Activated CD8-positive, alpha-beta T cell treated with anti-CD3 and anti-CD28 coated beads, Interleukin-2, amount 10 ng/mL, durations not matched to agents 7 days and 5 days (primary cell): ENCODE data around the gene KCNG2. TPM values are rescaled to one million over a fixed set of nuclear protein-coding genes. Genes with fewer than 3 reads are reported as not detected.

ENCODE experiments used
- ATAC-seq: fragments of 150-1000 bp; cut with Tn5 transposase; one replicate; pipeline ENCODE4 v1.10.0; 2021; ENCODE audit warnings: moderate library complexity
- CTCF ChIA-PET: fragments of 350-600 bp; sonication (Branson Sonifier 250); formaldehyde crosslinking; loops from one replicate; lab custom pipeline; 2021; ENCODE audit warnings: antibody characterized with exemption; lab: Charles Lee
- POLR2A ChIA-PET: fragments of 350-600 bp; sonication (Branson Sonifier 250); formaldehyde crosslinking; loops from one replicate; lab custom pipeline; 2021; ENCODE audit warnings: antibody characterized with exemption; lab: Charles Lee
- DNase-seq: peaks from one replicate; pipeline ENCODE4 v3.0.0-alpha.2; 2020
- H3K27ac Mint-ChIP-seq: one replicate; pipeline ENCODE4 v1.8.0; 2021; ENCODE audit warnings: mild to moderate bottlenecking, mixed read lengths
- H3K27me3 Mint-ChIP-seq: one replicate; pipeline ENCODE4 v1.8.0; 2021; ENCODE audit warnings: low read depth, mixed read lengths
- H3K36me3 Mint-ChIP-seq: one replicate; pipeline ENCODE4 v1.8.0; 2021; ENCODE audit warnings: low read depth, mixed read lengths
- H3K4me1 Mint-ChIP-seq: one replicate; pipeline ENCODE4 v1.8.0; 2021; ENCODE audit warnings: low read depth, mixed read lengths
- H3K4me3 Mint-ChIP-seq: one replicate; pipeline ENCODE4 v1.8.0; 2021; ENCODE audit warnings: mild to moderate bottlenecking, mixed read lengths
- H3K9me3 Mint-ChIP-seq: one replicate; pipeline ENCODE4 v1.8.0; 2022; ENCODE audit warnings: mixed read lengths; ENCODE audit not compliant: insufficient read depth
- total RNA-seq, 2 experiments: library from RNA; stranded (reverse); gene quantifications; one replicate each; pipeline ENCODE4 v1.2.3, GENCODE V29; 2021

The KCNG2 gene
- total RNA-seq, 2 experiments from 2014 or later = not detected

DNA sequence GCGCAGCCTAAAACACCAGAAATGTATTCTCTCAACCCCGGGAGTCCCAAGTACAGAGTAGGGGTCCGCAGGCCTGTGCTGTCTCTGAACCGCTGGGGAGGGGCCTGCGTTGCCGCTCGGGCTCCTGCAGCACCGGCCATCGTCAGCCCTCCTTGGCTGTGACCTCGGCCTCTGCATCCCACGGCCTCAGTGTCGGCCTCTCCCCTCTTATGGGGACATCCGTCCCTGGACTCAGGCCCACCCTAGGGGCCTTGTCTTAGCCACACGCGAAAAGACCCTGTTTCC is 50.5 kb downstream of the KCNG2 start:
- Mint-ChIP-seq H3K36me3 (no peaks in the 10 kb centered on the region), H3K9me3 (no peaks in the 10 kb centered on the region), H3K4me3 (no peak overlapping the region), H3K4me1 (no peaks in the 10 kb centered on the region), H3K27me3 (peaks cover 6% of the 10 kb centered on the region), H3K27ac (no peak overlapping the region)
- no peak for ATAC-seq
- ChIA-PET POLR2A (no interaction called here), CTCF (no interaction called here)
- no peak for DNase-seq

DNA sequence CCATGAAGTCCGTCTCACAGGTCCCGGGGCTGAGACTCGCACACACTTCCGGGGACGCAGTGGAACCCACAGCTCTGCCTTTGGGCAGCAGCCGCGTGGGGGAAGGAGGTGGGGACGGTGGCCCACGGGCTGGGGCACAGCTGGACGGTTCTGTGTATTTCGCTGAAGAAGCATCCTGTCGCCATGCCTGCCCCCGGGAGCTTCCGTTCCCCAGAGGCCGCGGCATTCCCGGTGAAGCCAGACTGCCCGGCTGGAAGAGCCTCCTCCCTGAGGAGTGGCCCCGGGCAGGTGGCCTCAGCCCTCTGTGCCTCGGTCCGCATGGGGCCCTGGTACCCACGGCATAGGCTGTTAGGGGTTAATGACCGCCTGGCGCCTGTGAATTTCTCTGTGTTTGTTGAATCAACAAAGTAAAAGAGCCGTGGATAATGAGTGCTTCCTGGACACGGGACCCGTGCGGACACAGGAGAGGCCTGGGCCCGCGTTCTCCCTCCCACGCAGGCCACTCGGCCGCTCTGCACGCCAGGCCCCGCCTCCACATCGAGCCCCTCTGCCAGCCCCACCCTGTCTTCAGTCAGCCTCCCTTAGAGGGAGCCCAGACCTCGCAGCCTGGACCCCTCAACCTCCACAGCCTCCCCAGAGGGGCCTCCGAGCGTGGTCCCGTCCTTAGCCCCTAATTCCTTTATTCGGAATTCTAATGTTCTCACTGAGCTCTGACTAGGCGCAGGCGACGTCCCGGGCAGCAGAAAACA is 51.0 kb downstream of the KCNG2 start:
- ATAC-seq = no peak
- Mint-ChIP-seq H3K4me1 (no peaks in the 10 kb centered on the region), H3K27ac (no peak overlapping the region), H3K9me3 (no peaks in the 10 kb centered on the region), H3K27me3 (peaks cover 6% of the 10 kb centered on the region), H3K4me3 (no peak overlapping the region), H3K36me3 (no peaks in the 10 kb centered on the region)
- ChIA-PET CTCF (no interaction called here), POLR2A (no interaction called here)
- no peak for DNase-seq

DNA sequence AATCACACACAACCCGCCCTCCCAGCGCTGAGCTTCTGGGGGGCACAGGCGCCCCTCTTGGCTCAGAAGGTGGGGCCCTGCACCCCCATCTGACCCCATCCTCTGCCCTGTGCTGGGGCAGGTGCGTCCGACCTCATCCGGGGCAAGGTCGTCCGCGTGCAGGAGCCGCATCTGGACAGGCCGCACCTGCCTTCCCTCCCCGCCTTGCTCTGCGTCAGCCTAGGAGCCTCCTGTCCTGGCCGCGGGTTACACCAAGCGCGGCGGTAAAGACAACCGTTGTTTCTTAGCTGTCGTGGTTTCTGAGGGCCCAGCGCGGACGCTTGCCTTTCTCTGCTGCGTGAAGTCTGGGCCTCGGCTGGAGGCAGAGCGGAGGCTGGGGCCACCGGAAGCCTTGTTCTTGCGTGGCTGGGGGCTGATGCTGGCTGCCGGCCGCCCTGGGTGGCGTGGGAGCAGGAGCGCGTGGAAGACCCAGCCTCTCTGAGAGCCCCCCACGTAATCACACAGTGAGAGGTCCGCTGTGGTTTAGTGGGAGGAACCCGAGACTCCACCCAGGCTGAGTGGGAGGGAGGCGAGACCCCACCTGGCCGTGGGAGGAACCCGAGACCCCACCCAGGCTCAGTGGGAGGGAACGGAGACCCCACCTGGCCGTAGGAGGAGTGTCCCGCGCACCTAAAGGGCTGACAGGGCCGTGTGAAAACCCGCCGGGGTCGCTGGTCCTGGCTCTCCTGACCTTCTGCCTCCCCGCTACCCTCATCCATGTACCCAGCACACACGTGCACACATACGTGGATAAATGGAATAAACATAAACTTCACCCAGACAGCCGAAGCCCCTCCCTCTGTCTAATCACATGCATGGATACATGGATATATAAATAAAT is 51.8 kb downstream of the KCNG2 start:
- ATAC-seq = no peak
- Mint-ChIP-seq H3K27ac (no peak overlapping the region), H3K4me1 (no peaks in the 10 kb centered on the region), H3K9me3 (no peaks in the 10 kb centered on the region), H3K36me3 (no peaks in the 10 kb centered on the region), H3K27me3 (peaks cover 3% of the 10 kb centered on the region), H3K4me3 (no peak overlapping the region)
- DNase-seq = no peak
- ChIA-PET POLR2A (no interaction called here), CTCF (no interaction called here)

DNA sequence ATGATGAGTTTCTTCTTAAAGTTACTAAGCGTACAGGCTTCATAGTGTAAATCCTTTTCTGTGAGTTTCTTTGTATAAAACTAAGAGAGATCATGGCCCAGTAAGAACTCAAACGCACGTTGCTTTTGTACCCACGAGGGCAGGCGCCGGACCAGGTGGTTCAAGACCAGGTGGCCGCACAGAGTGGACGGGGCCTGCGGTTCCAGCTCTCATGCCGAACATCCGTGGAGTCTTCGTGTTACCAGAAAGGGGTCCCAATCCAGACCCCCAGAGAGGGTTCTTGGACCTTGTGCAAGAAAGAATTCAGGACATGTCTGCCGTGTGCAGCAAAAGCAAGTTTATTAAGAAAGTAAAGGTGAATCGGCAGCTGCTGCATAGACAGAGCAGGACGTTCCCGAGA is 53.0 kb downstream of the KCNG2 start:
- CTCF ChIA-PET = no interaction called here
- no peak overlapping the region for H3K27ac Mint-ChIP-seq
- ATAC-seq = no peak
- no peaks in the 10 kb centered on the region for H3K4me1 Mint-ChIP-seq
- no peaks in the 10 kb centered on the region for H3K36me3 Mint-ChIP-seq
- POLR2A ChIA-PET = no interaction called here
- H3K9me3 Mint-ChIP-seq = no peaks in the 10 kb centered on the region
- H3K4me3 Mint-ChIP-seq = no peak overlapping the region
- no peaks in the 10 kb centered on the region for H3K27me3 Mint-ChIP-seq
- no peak for DNase-seq

DNA sequence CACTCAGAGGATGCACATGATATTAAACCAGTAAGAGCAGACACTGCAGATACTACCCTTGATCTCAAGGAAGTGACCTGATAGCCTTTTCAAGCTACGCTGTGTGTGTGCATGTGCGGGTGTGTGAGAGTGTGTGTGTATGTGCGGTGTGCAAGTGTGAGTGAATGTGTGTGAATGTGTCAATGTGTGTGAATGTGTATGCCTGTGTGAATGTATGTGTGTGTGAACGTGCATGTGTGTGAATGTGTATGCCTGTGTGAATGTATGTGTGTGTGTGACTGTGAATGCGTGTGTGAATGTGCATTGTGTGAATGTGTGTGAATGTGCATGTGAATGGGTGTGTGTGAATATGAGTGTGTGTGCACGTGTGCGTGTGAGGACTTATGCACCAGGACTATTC is 53.8 kb downstream of the KCNG2 start:
- Mint-ChIP-seq H3K36me3 (no peaks in the 10 kb centered on the region), H3K27ac (no peak overlapping the region), H3K4me3 (no peak overlapping the region), H3K27me3 (no peaks in the 10 kb centered on the region), H3K4me1 (no peaks in the 10 kb centered on the region), H3K9me3 (no peaks in the 10 kb centered on the region)
- DNase-seq (no peak), ATAC-seq (no peak)
- POLR2A ChIA-PET = no interaction called here
- CTCF ChIA-PET = no interaction called here

DNA sequence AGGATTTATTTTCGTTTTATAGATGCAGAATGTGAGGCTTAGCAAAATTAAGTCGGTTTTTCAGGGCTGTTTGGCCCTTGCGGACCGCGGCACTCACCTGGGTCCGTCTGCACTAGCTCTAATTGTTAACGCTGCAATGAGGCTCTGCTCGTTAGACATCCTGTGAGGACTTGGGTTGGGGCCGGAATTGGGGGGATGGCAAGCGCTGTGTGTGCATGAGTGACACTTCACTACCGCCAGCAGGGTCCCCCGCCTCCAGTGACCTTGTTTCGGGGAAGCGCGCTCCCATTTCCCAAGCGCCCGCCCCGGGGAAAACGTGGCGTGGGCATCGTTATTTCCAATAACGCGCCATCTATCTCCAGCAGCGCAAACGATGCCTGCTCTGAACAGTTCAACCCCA is 54.2 kb downstream of the KCNG2 start:
- ChIA-PET POLR2A (no interaction called here), CTCF (no interaction called here)
- DNase-seq = no peak
- H3K9me3 Mint-ChIP-seq = no peaks in the 10 kb centered on the region
- H3K36me3 Mint-ChIP-seq = no peaks in the 10 kb centered on the region
- H3K4me3 Mint-ChIP-seq = no peak overlapping the region
- no peaks in the 10 kb centered on the region for H3K27me3 Mint-ChIP-seq
- no peaks in the 10 kb centered on the region for H3K4me1 Mint-ChIP-seq
- no peak for ATAC-seq
- no peak overlapping the region for H3K27ac Mint-ChIP-seq

DNA sequence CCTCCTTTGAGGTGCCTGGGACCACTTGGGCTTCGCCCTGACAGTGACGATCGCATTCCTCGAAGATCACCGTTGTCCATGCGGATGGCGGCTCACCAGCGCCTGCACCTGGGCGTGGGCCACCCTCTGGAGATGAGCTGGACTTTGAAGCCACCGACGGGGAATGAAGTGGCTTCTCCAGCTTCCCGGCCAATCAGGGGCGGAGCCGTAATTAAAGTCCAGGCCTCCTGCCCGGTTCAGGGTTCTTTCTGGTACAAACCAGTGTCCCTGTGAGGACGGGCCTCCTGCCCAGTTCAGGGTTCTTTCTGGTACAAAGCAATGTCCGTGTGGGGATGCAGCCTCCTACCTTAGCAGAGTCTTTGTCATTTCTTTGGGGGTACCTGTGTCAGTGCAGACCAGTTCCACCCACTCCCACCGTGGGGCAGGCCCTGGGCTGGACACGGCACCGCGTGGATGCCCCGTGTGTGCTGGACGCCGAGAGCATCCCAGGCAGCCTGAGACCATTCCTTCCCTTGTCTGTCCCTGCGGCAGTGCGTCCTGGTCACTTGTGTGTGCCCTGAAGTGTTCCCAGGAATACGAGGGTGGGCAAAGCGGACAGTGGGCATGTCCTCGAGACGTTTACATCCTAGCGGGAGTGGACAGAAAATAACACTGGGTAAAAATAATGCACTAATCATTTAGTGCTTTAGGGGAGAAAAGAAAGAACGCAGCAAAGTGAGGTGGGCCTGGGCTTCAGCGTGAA is 55.0 kb downstream of the KCNG2 start:
- Mint-ChIP-seq H3K27me3 (no peaks in the 10 kb centered on the region), H3K4me3 (no peak overlapping the region), H3K27ac (no peak overlapping the region), H3K4me1 (no peaks in the 10 kb centered on the region), H3K9me3 (no peaks in the 10 kb centered on the region), H3K36me3 (no peaks in the 10 kb centered on the region)
- CTCF ChIA-PET = no interaction called here
- POLR2A ChIA-PET = no interaction called here
- DNase-seq (peak; percentile 1), ATAC-seq (no peak)

DNA sequence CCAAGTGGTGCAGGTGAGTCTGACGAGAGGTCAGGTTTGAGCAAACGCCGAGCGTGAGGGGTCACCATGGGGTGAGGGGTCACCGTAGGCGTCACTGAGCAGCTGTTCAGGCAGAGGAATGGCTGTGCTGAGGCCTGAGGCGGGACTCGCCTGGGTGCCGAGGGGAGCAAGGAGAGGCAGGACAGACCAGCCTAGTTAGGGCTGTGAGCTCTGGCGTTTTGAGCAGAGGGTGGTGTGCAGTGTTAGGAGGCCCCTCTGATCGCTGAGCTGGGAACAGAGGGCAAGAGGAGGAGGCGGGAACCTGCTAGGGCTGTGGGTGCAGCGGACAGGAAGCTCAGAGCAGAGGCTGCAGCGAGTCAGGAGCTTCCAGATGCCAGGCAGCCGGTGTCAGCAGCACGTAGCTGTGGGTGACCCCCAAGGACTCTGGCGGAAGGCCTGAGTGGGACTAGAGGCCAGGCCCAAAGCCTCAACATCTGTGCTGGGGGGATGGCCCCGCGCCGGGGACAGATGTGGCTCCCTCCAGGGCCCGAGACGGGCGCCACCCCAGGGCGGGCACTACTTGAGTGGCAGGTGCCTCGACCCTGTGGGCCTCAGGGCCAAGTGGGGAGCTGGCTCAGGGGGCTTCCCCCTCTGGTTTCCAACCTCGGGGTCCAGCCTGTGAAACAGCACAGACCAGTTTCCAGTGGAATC is 55.7 kb downstream of the KCNG2 start:
- Mint-ChIP-seq H3K27ac (no peak overlapping the region), H3K4me1 (no peaks in the 10 kb centered on the region), H3K27me3 (no peaks in the 10 kb centered on the region), H3K9me3 (no peaks in the 10 kb centered on the region), H3K4me3 (no peak overlapping the region), H3K36me3 (no peaks in the 10 kb centered on the region)
- ATAC-seq = no peak
- DNase-seq = peak; percentile 16
- POLR2A ChIA-PET = no interaction called here
- CTCF ChIA-PET = no interaction called here

DNA sequence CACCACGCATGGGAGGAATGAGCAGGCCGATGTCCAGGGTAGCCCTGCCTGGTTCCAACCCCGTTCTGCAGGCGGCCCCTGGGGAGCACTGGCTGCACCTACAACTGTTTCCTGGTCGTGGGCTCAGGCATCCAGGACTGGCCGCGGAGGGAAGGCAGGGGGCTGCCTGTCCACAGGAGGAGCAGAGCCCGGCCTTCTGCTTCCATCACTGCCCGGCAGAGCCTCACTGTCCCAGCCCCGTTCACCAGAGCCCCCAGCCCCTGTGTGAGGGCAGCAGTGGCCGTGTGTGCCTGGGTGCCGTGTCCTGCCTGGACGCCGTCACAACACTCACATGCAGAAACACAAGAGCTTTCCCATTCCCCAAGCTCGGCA is 56.2 kb downstream of the KCNG2 start:
- DNase-seq (peak; percentile 7), ATAC-seq (no peak)
- ChIA-PET CTCF (interaction anchor here (0.6 kb wide), 1 partner anchor 13 kb away, joined by 3 read pairs; no protein-coding TSS in a partner anchor), POLR2A (no interaction called here)
- Mint-ChIP-seq H3K4me1 (no peaks in the 10 kb centered on the region), H3K9me3 (no peaks in the 10 kb centered on the region), H3K27me3 (no peaks in the 10 kb centered on the region), H3K36me3 (no peaks in the 10 kb centered on the region), H3K27ac (no peak overlapping the region), H3K4me3 (no peak overlapping the region)

DNA sequence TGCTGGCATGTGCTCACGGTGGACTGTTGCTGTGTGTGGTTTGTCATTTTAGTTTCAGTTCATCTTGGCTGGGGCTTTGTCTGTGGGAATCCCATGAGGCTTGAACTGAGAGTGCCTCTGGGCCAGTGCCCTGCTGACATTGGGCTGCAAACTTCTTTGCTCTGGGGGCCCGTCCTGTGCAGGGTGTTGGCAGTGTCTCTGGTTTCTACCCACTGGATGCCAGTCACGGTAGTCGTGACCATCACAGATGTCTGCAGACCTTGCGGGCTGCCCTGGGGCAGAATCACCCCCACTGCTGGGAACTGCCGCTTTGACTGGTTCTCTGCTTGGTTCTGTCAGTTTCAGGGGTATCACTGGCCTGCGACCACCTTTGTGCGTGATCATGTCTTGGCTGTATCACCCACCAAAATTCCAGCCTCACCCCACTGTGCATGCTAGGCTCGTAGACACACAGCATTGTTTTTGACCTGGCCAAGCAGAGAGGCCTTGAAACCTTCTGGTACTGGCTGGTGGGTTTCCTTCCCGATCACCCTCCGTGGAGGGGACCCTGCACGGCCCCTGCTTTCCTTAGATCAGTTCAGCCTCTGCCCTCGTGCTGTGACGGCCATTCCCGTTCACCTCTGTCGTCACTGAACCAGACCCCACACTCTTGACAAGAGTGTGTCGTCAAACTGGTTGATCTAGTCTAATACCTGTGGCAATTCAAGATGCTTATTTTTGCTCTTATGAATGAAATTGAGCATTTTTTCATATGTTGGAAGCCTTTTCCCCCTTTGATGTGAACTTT is 57.6 kb downstream of the KCNG2 start:
- Mint-ChIP-seq H3K27me3 (no peaks in the 10 kb centered on the region), H3K4me1 (no peaks in the 10 kb centered on the region), H3K27ac (no peak overlapping the region), H3K4me3 (no peak overlapping the region), H3K36me3 (no peaks in the 10 kb centered on the region), H3K9me3 (no peaks in the 10 kb centered on the region)
- POLR2A ChIA-PET = no interaction called here
- ATAC-seq (no peak), DNase-seq (peak; percentile 17)
- CTCF ChIA-PET = interaction anchor here (0.7 kb wide), 1 partner anchor 512 kb away, joined by 3 read pairs; no protein-coding TSS in a partner anchor
